T-cell (primary cell): Measurements from ENCODE around the gene SERPINE2. TPM values are rescaled to one million over a fixed set of nuclear protein-coding genes. Genes with fewer than 3 reads are reported as not detected.

ENCODE experiments used
- ATAC-seq, 4 experiments: fragments of 200-7000 bp in 3 of 4; fragments of 150-1000 bp in 1 of 4; cut with Tn5 transposase; replicated peaks in 1 of 4; 1 replicate in 3 of 4; 2 replicates in 1 of 4; pipeline ENCODE4 v1.10.0; 2021; ENCODE audit warnings: moderate library complexity in 3 of 4, mild to moderate bottlenecking in 2 of 4, moderate number of reproducible peaks in 1 of 4
- CTCF ChIA-PET, 2 donors: fragments of 300-600 bp; sonication (Branson Sonifier 250); formaldehyde crosslinking; loops; one replicate each; lab custom pipeline; 2022; ENCODE audit warnings: antibody characterized with exemption in 2 of 2; lab: Charles Lee
- POLR2A ChIA-PET, 2 donors: fragments of 300-600 bp; sonication (Branson Sonifier 250); formaldehyde crosslinking; loops; one replicate each; lab custom pipeline; 2022; ENCODE audit warnings: antibody characterized with exemption in 2 of 2; lab: Charles Lee
- DNase-seq, 35 experiments: peaks; one replicate each; pipeline versions ENCODE4 v3.0.0 to v3.0.0-alpha.2; 2013 to 2023
- H3K27ac ChIP-seq: one replicate; pipeline ENCODE4 v1.5.1; 2013; ENCODE audit warnings: low read length
- H3K27me3 ChIP-seq, 2 experiments: replicated peaks in 1 of 2; 1 replicate in 1 of 2; 2 replicates in 1 of 2; pipeline versions ENCODE4 v1.6.1 to v1.7.0; 2013; ENCODE audit warnings: low read length in 1 of 2, mixed read lengths in 1 of 2; ENCODE audit not compliant: control insufficient read depth in 2 of 2, insufficient read depth in 2 of 2; ENCODE audit errors: extremely low read depth in 1 of 2
- H3K36me3 ChIP-seq, 2 donors: 1 replicate in 1 of 2; 2 replicates in 1 of 2; pipeline versions ENCODE4 v1.6.1 to v1.7.0; 2013; ENCODE audit warnings: low read length in 1 of 2; ENCODE audit not compliant: control insufficient read depth in 2 of 2, insufficient read depth in 1 of 2; ENCODE audit errors: extremely low read depth in 1 of 2
- H3K4me1 ChIP-seq, 2 experiments: 1 replicate in 1 of 2; 2 replicates in 1 of 2; pipeline versions ENCODE4 v1.6.1 to v1.7.0; 2013; ENCODE audit warnings: low read length in 2 of 2, mixed read lengths in 1 of 2; ENCODE audit not compliant: insufficient read depth in 2 of 2, control insufficient read depth in 1 of 2; ENCODE audit errors: extremely low read depth in 1 of 2
- H3K4me3 ChIP-seq, 2 donors: 1 replicate in 1 of 2; 2 replicates in 1 of 2; pipeline versions ENCODE4 v1.5.1 to v1.7.0; 2013; ENCODE audit warnings: mild to moderate bottlenecking in 2 of 2, low read length in 1 of 2, moderate library complexity in 1 of 2; ENCODE audit not compliant: control insufficient read depth in 1 of 2; ENCODE audit errors: extremely low read depth in 1 of 2
- H3K9me3 ChIP-seq: 2 replicates; pipeline ENCODE4 v1.7.0; 2013
- H3K27ac Mint-ChIP-seq, 2 donors: one replicate each; pipeline ENCODE4 v1.8.0; 2020 to 2021; ENCODE audit warnings: mild to moderate bottlenecking in 2 of 2, mixed read lengths in 2 of 2
- H3K27me3 Mint-ChIP-seq, 2 donors: one replicate each; pipeline ENCODE4 v1.8.0; 2021 to 2022; ENCODE audit warnings: mixed read lengths in 2 of 2
- H3K36me3 Mint-ChIP-seq: one replicate; pipeline ENCODE4 v1.8.0; 2021; ENCODE audit warnings: mixed read lengths
- H3K4me1 Mint-ChIP-seq, 3 donors: one replicate each; pipeline ENCODE4 v1.8.0; 2020 to 2022; ENCODE audit warnings: mixed read lengths in 3 of 3, mild to moderate bottlenecking in 1 of 3
- H3K4me3 Mint-ChIP-seq, 3 donors: one replicate each; pipeline ENCODE4 v1.8.0; 2020 to 2022; ENCODE audit warnings: mild to moderate bottlenecking in 3 of 3, mixed read lengths in 3 of 3, moderate library complexity in 3 of 3
- H3K9me3 Mint-ChIP-seq, 3 donors: one replicate each; pipeline ENCODE4 v1.8.0; 2020 to 2022; ENCODE audit warnings: mixed read lengths in 3 of 3
- WGBS: methylation state at CpG from one replicate; pipeline ENCODE4 v1.1.5; 2013; ENCODE audit warnings: missing lambda C conversion rate; ENCODE audit not compliant: insufficient coverage; 5-methylcytosine and 5-hydroxymethylcytosine counted together
- total RNA-seq, 35 experiments: library from RNA in 6 of 35; stranded (reverse) in 6 of 35; fragments of 120-200 nt in 1 of 35; gene quantifications; one replicate each; pipeline versions ENCODE4 v1.2.1 to v1.2.4 and lab custom pipeline; 2013 to 2026

SERPINE2 gene
- total RNA-seq, 5 donors from 2014 or later (not counting 1 experiment from before 2014, with no cell fraction given) = 2.0 to 7.5 (median 4.1) TPM

- H3K27me3 ChIP-seq = peaks cover 0 to 35% of the 10 kb centered on the region in 2 experiments
- H3K36me3 Mint-ChIP-seq = no peaks in the 10 kb centered on the region
- peak overlapping the region in 1 of 3 donors; percentile 91 for H3K4me3 Mint-ChIP-seq
- DNase-seq = peak in 1 of 35 experiments; percentile 11
- 0% methylated on average over 35 of the region's 35 CpGs for WGBS
- peak overlapping the region; percentile 50 to 87 for H3K4me3 ChIP-seq
- H3K27ac ChIP-seq = no peak overlapping the region
- H3K9me3 Mint-ChIP-seq = no peaks in the 10 kb centered on the region
- peaks cover 21 to 60% of the 10 kb centered on the region in 2 donors for H3K27me3 Mint-ChIP-seq
- POLR2A ChIA-PET = no interaction called here
- H3K4me1 ChIP-seq = peaks cover 5 to 14% of the 10 kb centered on the region in 2 experiments
- no peaks in the 10 kb centered on the region for H3K36me3 ChIP-seq
- ATAC-seq = peak; percentile 15 to 25 (median 18)
- H3K9me3 ChIP-seq = no peaks in the 10 kb centered on the region
- H3K4me1 Mint-ChIP-seq = peaks cover 25 to 39% (median 26%) of the 10 kb centered on the region in 3 donors
- H3K27ac Mint-ChIP-seq = no peak overlapping the region
- CTCF ChIA-PET = interaction anchor here in 1 of 2 donors (0.6 kb wide), 1 partner anchor 14 kb away, joined by 4 read pairs; no protein-coding TSS in a partner anchor
Measured at GRCh38 chr2:224038830-224039079, 331 bp downstream of the SERPINE2 start.

- Mint-ChIP-seq H3K27ac (peak overlapping the region in 1 of 2 donors; percentile 77), H3K4me3 (peak overlapping the region; percentile 87 to 91 (median 89)), H3K27me3 (peaks cover 19 to 58% of the 10 kb centered on the region in 2 donors), H3K9me3 (no peaks in the 10 kb centered on the region), H3K36me3 (no peaks in the 10 kb centered on the region), H3K4me1 (peaks cover 28 to 42% (median 29%) of the 10 kb centered on the region in 3 donors)
- DNase-seq (peak in 26 of 35 experiments; percentile 4 to 48 (median 22)), ATAC-seq (peak; percentile 54 to 68 (median 62))
- POLR2A ChIA-PET = no interaction called here
- H3K4me1 ChIP-seq = peaks cover 6 to 14% of the 10 kb centered on the region in 2 experiments
- H3K27me3 ChIP-seq = peaks cover 0 to 35% of the 10 kb centered on the region in 2 experiments
- CTCF ChIA-PET = no interaction called here
- H3K36me3 ChIP-seq = no peaks in the 10 kb centered on the region
- H3K9me3 ChIP-seq = no peaks in the 10 kb centered on the region
- no peak overlapping the region for H3K27ac ChIP-seq
- peak overlapping the region; percentile 50 to 87 for H3K4me3 ChIP-seq
- under 1% methylated on average over 29 of the region's 36 CpGs for WGBS
Measured at GRCh38 chr2:224038049-224038829, 847 bp downstream of the SERPINE2 start.

- H3K27ac ChIP-seq = no peak overlapping the region
- POLR2A ChIA-PET = no interaction called here
- Mint-ChIP-seq H3K27me3 (peaks cover 19 to 52% of the 10 kb centered on the region in 2 donors), H3K27ac (peak overlapping the region in 1 of 2 donors; percentile 41), H3K4me1 (peaks cover 37 to 51% (median 41%) of the 10 kb centered on the region in 3 donors), H3K4me3 (peak overlapping the region; percentile 29 to 91 (median 44)), H3K9me3 (no peaks in the 10 kb centered on the region), H3K36me3 (no peaks in the 10 kb centered on the region)
- no peaks in the 10 kb centered on the region for H3K36me3 ChIP-seq
- H3K4me1 ChIP-seq = peaks cover 11 to 17% of the 10 kb centered on the region in 2 experiments
- ATAC-seq = no peak
- no peak overlapping the region for H3K4me3 ChIP-seq
- no peaks in the 10 kb centered on the region for H3K9me3 ChIP-seq
- CTCF ChIA-PET = interaction anchor here (0.7 to 1.7 kb wide), 2 partner anchors 43 to 541 kb away, joined by 3 to 5 read pairs; no protein-coding TSS in a partner anchor
- no peak for DNase-seq
- peaks cover 0 to 36% of the 10 kb centered on the region in 2 experiments for H3K27me3 ChIP-seq
- WGBS = 91% methylated on average over 4 of the region's 6 CpGs
Measured at GRCh38 chr2:224036731-224037361, 2.2 kb downstream of the SERPINE2 start.

GRCh38 chr2:224034017-224034416 lies 5.1 kb downstream of the SERPINE2 start:
- CTCF ChIA-PET = interaction anchor here in 1 of 2 donors (1.4 kb wide), 1 partner anchor 40 kb away, joined by 4 read pairs; no protein-coding TSS in a partner anchor
- Mint-ChIP-seq H3K27ac (no peak overlapping the region), H3K4me1 (peaks cover 36 to 43% (median 37%) of the 10 kb centered on the region in 3 donors), H3K27me3 (peaks cover 16 to 45% of the 10 kb centered on the region in 2 donors), H3K9me3 (no peaks in the 10 kb centered on the region), H3K36me3 (no peaks in the 10 kb centered on the region), H3K4me3 (no peak overlapping the region)
- DNase-seq (no peak), ATAC-seq (no peak)
- H3K4me1 ChIP-seq = peaks cover 12 to 13% of the 10 kb centered on the region in 2 experiments
- H3K27ac ChIP-seq = no peak overlapping the region
- H3K27me3 ChIP-seq = peaks cover 0 to 39% of the 10 kb centered on the region in 2 experiments
- H3K9me3 ChIP-seq = no peaks in the 10 kb centered on the region
- POLR2A ChIA-PET = no interaction called here
- no peak overlapping the region for H3K4me3 ChIP-seq
- H3K36me3 ChIP-seq = no peaks in the 10 kb centered on the region
- 81% methylated on average over 4 of the region's 5 CpGs for WGBS

- H3K4me1 ChIP-seq = peaks cover 12 to 13% of the 10 kb centered on the region in 2 experiments
- no peak overlapping the region for H3K27ac ChIP-seq
- peaks cover 36 to 44% (median 37%) of the 10 kb centered on the region in 3 donors for H3K4me1 Mint-ChIP-seq
- no peaks in the 10 kb centered on the region for H3K36me3 Mint-ChIP-seq
- H3K9me3 ChIP-seq = no peaks in the 10 kb centered on the region
- ATAC-seq = no peak
- no peak for DNase-seq
- H3K4me3 ChIP-seq = no peak overlapping the region
- WGBS = no CpG with 5 or more reads among the region's 3 CpGs
- ChIA-PET POLR2A (no interaction called here), CTCF (no interaction called here)
- no peaks in the 10 kb centered on the region for H3K36me3 ChIP-seq
- H3K4me3 Mint-ChIP-seq = peak overlapping the region in 1 of 3 donors; percentile 40
- H3K27me3 ChIP-seq = peaks cover 0 to 39% of the 10 kb centered on the region in 2 experiments
- peaks cover 16 to 45% of the 10 kb centered on the region in 2 donors for H3K27me3 Mint-ChIP-seq
- no peaks in the 10 kb centered on the region for H3K9me3 Mint-ChIP-seq
- H3K27ac Mint-ChIP-seq = no peak overlapping the region
Measured at GRCh38 chr2:224033601-224034000, 5.5 kb downstream of the SERPINE2 start.

- Histone ChIP-seq H3K27me3 (peaks cover 0 to 33% of the 10 kb centered on the region in 2 experiments), H3K4me1 (peaks cover 13 to 16% of the 10 kb centered on the region in 2 experiments), H3K9me3 (no peaks in the 10 kb centered on the region), H3K4me3 (no peak overlapping the region), H3K27ac (no peak overlapping the region), H3K36me3 (no peaks in the 10 kb centered on the region)
- ChIA-PET POLR2A (no interaction called here), CTCF (no interaction called here)
- H3K9me3 Mint-ChIP-seq = no peaks in the 10 kb centered on the region
- ATAC-seq = no peak
- no peak overlapping the region for H3K27ac Mint-ChIP-seq
- H3K36me3 Mint-ChIP-seq = no peaks in the 10 kb centered on the region
- H3K27me3 Mint-ChIP-seq = peaks cover 8 to 34% of the 10 kb centered on the region in 2 donors
- H3K4me3 Mint-ChIP-seq = no peak overlapping the region
- peak in 5 of 35 experiments; percentile 21 to 40 (median 28) for DNase-seq
- WGBS = 33% methylated on average over 2 of the region's 4 CpGs
- H3K4me1 Mint-ChIP-seq = peaks cover 31 to 46% (median 37%) of the 10 kb centered on the region in 3 donors
Measured at GRCh38 chr2:224032283-224032682, 6.8 kb downstream of the SERPINE2 start.
